AG08395 (cell line): Measurements from ENCODE around the gene DNAJC13.

ENCODE experiments used
- DNase-seq: peaks from one replicate; pipeline ENCODE4 v3.0.0; 2012; ENCODE audit warnings: mixed read lengths, low spot score

Gene DNAJC13

DNA sequence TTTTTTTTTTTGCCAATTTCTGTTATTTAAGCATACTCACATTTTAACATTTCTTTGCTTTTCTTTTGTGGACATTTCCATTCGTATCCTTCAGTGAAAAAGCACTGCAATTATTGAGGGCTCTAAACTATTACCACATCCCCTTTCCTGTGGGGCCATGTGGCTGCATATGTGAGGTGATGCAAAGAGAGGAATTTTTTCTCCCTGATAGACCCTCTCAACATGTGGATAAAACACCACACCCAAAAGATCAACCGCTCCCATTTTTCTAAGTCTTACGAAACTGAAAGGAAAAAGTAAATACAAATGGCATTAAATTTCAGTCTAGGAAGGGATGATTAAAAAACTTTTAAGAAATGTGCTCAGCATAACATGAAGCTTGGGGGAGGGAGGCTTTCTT lies 68.8 kb downstream of the DNAJC13 start:
- DNase-seq: peak; percentile 23

DNA sequence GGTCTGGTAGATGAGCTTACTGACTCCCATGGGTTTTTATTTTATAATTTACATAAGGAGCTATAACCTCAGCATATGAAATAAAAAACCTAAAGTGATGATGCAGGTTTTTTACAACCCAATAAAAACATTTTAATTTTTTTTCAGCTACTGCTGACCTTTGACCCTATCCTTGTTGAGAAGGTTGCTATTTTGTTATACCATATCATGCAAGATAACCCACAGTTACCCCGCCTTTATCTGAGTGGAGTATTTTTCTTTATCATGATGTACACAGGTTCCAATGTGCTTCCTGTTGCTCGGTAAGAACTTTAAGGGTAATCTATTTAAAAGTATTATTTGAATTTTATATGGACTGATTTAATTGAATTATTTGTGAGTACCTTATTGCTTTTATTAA lies 70.8 kb downstream of the DNAJC13 start:
- DNase-seq: no peak

DNA sequence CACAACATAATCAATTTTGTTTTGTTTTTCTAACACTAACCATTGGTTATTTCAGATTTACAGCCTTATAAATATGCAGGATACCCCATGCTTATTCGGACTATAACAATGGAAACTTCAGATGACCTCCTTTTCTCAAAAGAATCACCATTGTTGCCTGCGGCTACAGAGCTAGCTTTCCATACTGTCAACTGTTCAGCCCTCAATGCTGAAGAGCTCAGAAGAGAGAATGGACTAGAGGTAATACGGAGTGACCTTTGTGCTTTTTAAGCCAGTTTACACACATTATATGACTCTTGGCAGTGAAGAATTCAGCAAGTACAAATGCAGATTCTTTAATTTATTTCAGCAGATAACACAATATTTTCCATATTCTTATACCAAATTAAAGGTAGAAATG lies 81.8 kb downstream of the DNAJC13 start:
- DNase-seq: no peak

DNA sequence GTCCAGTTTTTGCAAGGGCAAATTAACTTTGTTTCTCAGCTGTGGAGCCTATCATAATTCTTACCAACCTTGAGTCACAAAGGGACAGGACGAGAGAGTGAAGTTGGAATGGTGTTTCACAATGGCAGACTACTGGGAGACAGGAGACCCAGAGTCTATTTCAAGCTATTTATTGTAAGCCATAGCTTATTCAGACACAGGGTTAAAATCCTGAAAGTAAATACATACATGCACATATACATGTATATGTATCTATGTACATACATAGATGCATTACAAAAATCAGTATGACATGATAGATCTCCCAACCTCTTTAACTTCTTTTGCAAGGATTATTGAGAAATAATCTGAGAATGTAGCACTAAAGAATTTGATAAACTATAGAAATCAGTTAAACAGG lies 86.3 kb downstream of the DNAJC13 start:
- DNase-seq: no peak

GRCh38 chr3:132504375-132504933 lies 87.2 kb downstream of the DNAJC13 start:
- DNase-seq: no peak

DNA sequence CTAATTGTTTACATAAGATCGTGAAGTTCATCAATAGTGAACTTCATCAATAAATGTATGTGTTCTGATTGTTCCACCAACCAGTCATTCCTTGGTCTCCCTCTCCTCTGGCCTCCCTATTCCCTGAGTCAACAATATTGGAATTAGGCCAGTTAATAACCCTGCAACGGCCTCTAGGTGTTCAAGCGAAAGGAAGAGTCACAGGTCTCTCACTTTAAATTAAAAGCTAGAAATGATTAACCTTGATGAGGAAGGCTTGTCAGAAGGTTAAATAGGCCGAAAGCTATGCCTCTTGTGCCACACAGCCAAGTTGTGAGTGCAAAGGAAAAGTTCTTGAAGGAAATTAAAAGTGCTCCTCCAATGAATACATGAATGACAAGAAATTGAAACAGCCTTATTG lies 90.4 kb downstream of the DNAJC13 start:
- no peak for DNase-seq

DNA sequence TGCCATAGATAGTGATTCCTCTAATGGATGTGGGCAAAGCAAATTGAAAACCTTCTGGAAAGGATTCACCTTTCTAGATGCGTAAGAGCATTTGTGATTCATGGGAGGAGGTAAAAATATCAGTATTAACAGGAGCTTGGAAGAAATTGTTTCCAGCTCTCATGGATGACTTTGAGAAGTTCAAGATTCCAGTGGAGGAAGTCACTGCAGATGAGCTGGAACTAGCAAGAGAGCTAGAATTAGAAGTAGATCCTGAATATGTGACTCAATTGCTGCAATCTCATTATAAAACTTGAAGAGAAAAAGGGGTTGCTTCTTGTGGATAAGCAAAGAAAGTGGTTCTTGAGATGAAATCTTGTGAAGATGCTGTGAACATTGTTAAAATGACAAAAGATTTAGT lies 91.8 kb downstream of the DNAJC13 start:
- no peak for DNase-seq

GRCh38 chr3:132509506-132509905 lies 92.2 kb downstream of the DNAJC13 start:
- no peak for DNase-seq

DNA sequence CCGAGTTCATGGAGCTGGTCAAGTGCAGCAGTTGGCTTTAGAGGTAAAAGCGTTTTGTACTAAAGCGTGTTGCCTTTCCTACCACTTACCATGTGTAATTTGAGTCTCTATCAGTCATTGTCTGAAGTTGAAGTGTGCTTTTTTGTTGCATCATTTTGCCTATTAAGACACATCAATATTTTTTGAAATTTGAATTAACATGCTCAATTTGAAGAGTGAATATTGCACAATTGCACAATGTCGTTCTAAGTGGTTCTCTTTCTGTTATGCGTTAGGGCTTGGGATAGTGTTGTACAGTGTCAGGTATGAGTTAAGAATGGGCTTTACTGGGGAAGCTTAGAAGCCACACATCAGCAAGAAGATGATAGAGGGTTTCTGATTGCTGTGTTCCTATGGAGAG lies 95.8 kb downstream of the DNAJC13 start:
- no peak for DNase-seq

GRCh38 chr3:132517311-132517710 lies 100.0 kb downstream of the DNAJC13 start:
- no peak for DNase-seq

- no peak for DNase-seq
Measured at GRCh38 chr3:132519914-132520313, 102.6 kb downstream of the DNAJC13 start.

GRCh38 chr3:132521901-132522300 lies 104.6 kb downstream of the DNAJC13 start:
- no peak for DNase-seq

DNA sequence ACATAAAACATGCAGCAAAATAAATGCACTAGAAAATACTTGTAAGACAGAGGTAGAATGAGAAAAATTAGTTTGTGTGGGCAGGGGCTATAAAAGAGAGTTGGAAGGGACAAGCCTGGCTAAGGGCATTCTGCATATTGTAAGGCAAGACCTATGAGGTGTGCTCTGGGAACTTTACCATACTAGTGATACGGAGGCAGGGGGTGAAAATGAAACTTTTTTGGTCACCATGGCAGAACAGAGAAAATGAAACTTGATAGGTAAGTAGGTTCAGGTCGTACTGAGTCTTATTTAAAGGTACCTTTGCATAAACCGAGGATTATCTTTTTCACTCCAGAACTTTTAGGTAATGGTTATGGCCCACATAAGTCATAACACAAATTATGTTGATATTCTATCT lies 105.1 kb downstream of the DNAJC13 start:
- DNase-seq: no peak

GRCh38 chr3:132530624-132531023 lies 113.3 kb downstream of the DNAJC13 start:
- no peak for DNase-seq

GRCh38 chr3:132535575-132536441 lies 118.5 kb downstream of the DNAJC13 start:
- DNase-seq: peak; percentile 77

GRCh38 chr3:132536442-132537153 lies 119.3 kb downstream of the DNAJC13 start:
- DNase-seq: no peak

- DNase-seq: no peak
Measured at GRCh38 chr3:132537297-132537696, 120.0 kb downstream of the DNAJC13 start.

GRCh38 chr3:132538072-132538471 lies 120.8 kb downstream of the DNAJC13 start:
- DNase-seq: no peak

DNA sequence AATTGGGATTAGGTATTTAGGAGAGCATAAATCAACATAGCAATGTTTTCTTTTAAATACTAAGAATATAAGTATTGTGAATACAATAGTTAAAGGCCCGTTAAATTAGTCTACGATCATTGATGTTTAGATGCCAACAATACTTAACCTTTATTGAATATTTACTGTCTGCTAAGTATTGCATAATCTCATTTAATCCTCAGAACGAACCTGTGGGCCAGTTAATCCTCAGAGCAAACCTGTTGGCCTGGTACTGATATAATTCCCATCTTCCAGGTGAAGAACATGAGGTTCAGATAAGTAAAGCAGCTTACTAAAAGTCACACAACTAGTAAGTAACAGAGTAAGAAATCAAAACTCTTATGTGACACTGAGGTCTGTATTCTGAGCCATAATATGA lies 122.4 kb downstream of the DNAJC13 start:
- no peak for DNase-seq

DNA sequence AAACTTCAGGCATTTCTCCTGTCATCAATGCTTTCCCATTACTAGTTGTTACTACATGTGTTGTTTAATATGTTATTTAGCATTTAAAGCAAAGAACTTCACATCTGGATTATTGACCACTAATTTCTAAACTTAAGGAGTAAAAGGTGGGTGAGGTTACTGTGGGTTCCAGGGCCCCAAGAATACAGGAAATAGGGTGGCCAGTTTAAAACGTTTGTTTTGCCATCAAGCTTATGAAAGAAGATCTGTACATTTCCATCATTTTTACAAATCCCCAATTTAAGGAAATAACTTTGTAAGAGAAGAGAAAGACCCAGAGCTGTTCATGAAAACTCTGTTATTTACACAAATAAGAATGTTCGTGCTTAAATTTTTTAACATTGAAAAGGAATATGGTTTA lies 125.3 kb downstream of the DNAJC13 start:
- DNase-seq: no peak

DNA sequence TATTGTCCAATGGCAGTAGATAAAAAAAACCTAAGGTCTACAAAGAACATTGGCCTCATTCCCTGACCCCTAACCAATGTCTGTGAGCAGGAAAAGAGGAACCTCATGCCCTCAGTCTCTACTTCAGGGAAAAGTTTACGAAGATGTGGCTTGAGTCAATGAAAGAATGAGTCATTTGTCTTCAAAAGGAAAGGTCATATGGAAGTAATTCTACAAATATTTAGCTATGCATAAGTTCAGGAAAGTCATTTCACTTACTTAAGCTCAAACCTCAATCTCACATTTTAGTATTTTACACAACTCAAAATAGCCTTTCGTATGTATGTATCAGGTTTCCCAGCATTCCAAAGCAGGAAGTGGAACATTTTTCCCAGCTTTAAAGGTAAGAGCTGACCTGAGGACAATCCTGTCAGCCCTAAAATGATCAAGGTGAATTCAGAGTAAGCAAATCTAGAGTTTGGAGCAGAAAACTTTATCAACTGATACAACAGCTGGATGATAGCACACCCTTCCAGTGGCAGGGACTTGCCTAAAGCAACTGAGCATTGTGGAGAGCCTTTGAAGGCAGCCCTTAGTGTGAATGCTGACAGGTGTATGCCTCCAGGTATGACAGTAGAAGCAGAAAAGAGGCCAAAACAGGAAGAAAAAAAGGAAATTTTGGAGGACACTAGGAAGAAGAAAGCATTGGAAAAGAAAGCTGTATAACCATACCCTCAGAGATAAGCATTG lies 125.9 kb downstream of the DNAJC13 start:
- DNase-seq: peak; percentile 77

DNA sequence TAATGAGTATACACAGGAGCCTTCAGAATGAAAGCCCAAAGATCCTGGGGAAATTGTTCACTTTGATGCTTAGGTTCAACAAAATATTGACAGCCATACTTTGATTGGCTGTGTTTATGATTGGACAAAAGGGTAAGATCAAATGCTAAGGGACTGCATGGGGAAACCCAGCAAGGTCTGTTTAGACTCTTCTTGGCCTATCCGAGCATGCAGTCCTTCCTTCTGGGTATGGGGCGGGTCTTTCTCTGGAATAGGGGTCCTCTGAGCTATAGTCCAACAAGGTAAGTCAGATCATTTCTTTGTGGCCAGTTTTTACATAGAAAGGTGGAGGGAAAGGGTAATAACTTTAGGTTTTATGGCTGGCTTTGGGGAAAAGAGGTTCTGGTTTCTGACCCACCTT lies 126.8 kb downstream of the DNAJC13 start:
- DNase-seq: no peak

DNA sequence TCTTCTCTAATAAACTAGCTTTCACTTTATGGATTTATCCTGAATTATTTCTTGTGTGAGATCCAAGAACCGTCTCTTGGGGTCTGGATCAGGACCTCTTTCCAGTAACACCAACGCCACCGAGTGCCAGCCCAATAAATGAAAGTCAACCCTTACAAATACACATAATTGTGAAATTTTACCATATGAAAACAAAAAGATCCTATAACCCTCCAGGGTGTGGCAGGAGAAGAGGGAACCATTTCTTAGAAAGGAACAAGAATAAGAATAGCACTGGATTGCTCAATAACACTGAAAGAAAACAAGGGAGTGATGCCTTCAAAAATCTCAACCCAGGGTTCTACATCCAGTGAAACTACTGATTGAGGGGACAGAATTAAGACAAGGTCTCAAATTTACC lies 128.2 kb downstream of the DNAJC13 start:
- no peak for DNase-seq
